Muscle layer of duodenum (tissue), 2 donors: ENCODE results near the gene ICA1.

Experiments
- H3K27ac ChIP-seq: one replicate; pipeline ENCODE4 v1.7.0; 2013; ENCODE audit warnings: mild to moderate bottlenecking, low read length
- H3K27me3 ChIP-seq: one replicate; pipeline ENCODE4 v1.7.0; 2013; ENCODE audit warnings: low read depth, mild to moderate bottlenecking, control low read depth, low read length
- H3K36me3 ChIP-seq, 2 donors: one replicate each; pipeline ENCODE4 v1.7.0; 2013; ENCODE audit warnings: low read length in 2 of 2, control low read depth in 1 of 2, mild to moderate bottlenecking in 1 of 2; ENCODE audit not compliant: insufficient read depth in 2 of 2, control insufficient read depth in 1 of 2
- H3K4me1 ChIP-seq, 2 donors: one replicate each; pipeline ENCODE4 v1.7.0; 2013; ENCODE audit warnings: low read length in 2 of 2, mild to moderate bottlenecking in 2 of 2, control low read depth in 1 of 2, moderate library complexity in 1 of 2; ENCODE audit not compliant: insufficient read depth in 2 of 2, control insufficient read depth in 1 of 2
- H3K4me3 ChIP-seq, 2 donors: one replicate each; pipeline ENCODE4 v1.7.0; 2013; ENCODE audit warnings: low read length in 2 of 2, low read depth in 1 of 2, mild to moderate bottlenecking in 1 of 2
- H3K9me3 ChIP-seq, 2 donors: one replicate each; pipeline ENCODE4 v1.7.0; 2013; ENCODE audit warnings: low read length in 2 of 2, control low read depth in 1 of 2, mild to moderate bottlenecking in 1 of 2; ENCODE audit not compliant: control insufficient read depth in 1 of 2
- donor health status: healthy.

The ICA1 gene

GRCh38 chr7:8135417-8135816 lies 126.5 kb downstream of the ICA1 start:
- no peak overlapping the region for H3K27ac ChIP-seq

GRCh38 chr7:8134089-8134733 lies 127.8 kb downstream of the ICA1 start:
- Histone ChIP-seq H3K36me3 (no peaks in the 10 kb centered on the region), H3K27ac (no peak overlapping the region), H3K4me3 (no peak overlapping the region), H3K4me1 (no peaks in the 10 kb centered on the region), H3K27me3 (no peaks in the 10 kb centered on the region), H3K9me3 (no peaks in the 10 kb centered on the region)

More at GRCh38 chr7:8135417-8135816, 126.5 kb downstream of the ICA1 start:
- Histone ChIP-seq H3K36me3 (no peaks in the 10 kb centered on the region), H3K4me3 (no peak overlapping the region), H3K4me1 (no peaks in the 10 kb centered on the region), H3K27me3 (no peaks in the 10 kb centered on the region), H3K9me3 (no peaks in the 10 kb centered on the region)

GRCh38 chr7:8133188-8133848 lies 128.6 kb downstream of the ICA1 start:
- Histone ChIP-seq H3K27ac (no peak overlapping the region), H3K9me3 (no peaks in the 10 kb centered on the region), H3K36me3 (no peaks in the 10 kb centered on the region), H3K4me1 (no peaks in the 10 kb centered on the region), H3K27me3 (no peaks in the 10 kb centered on the region), H3K4me3 (no peak overlapping the region)

GRCh38 chr7:8131694-8132605 lies 130.0 kb downstream of the ICA1 start:
- Histone ChIP-seq H3K27ac (no peak overlapping the region), H3K9me3 (no peaks in the 10 kb centered on the region), H3K4me1 (no peaks in the 10 kb centered on the region)

GRCh38 chr7:8130663-8131062 lies 131.3 kb downstream of the ICA1 start:
- Histone ChIP-seq H3K27ac (no peak overlapping the region), H3K27me3 (no peaks in the 10 kb centered on the region), H3K4me1 (no peaks in the 10 kb centered on the region), H3K4me3 (no peak overlapping the region), H3K36me3 (no peaks in the 10 kb centered on the region), H3K9me3 (no peaks in the 10 kb centered on the region)

More at GRCh38 chr7:8131694-8132605, 130.0 kb downstream of the ICA1 start:
- no peaks in the 10 kb centered on the region for H3K36me3 ChIP-seq
- H3K27me3 ChIP-seq = no peaks in the 10 kb centered on the region
- H3K4me3 ChIP-seq = no peak overlapping the region

- no peak overlapping the region for H3K27ac ChIP-seq
Measured at GRCh38 chr7:8129318-8129659, 132.7 kb downstream of the ICA1 start.

GRCh38 chr7:8128449-8129317 lies 133.3 kb downstream of the ICA1 start:
- H3K9me3 ChIP-seq = no peaks in the 10 kb centered on the region
- no peak overlapping the region for H3K4me3 ChIP-seq
- H3K36me3 ChIP-seq = no peaks in the 10 kb centered on the region
- no peaks in the 10 kb centered on the region for H3K4me1 ChIP-seq
- H3K27me3 ChIP-seq = no peaks in the 10 kb centered on the region
- no peak overlapping the region for H3K27ac ChIP-seq

More at GRCh38 chr7:8129318-8129659, 132.7 kb downstream of the ICA1 start:
- Histone ChIP-seq H3K4me3 (no peak overlapping the region), H3K9me3 (no peaks in the 10 kb centered on the region), H3K27me3 (no peaks in the 10 kb centered on the region), H3K36me3 (no peaks in the 10 kb centered on the region), H3K4me1 (no peaks in the 10 kb centered on the region)

GRCh38 chr7:8126601-8127167 lies 135.3 kb downstream of the ICA1 start:
- Histone ChIP-seq H3K4me1 (no peaks in the 10 kb centered on the region), H3K27me3 (no peaks in the 10 kb centered on the region), H3K4me3 (no peak overlapping the region), H3K9me3 (no peaks in the 10 kb centered on the region), H3K36me3 (no peaks in the 10 kb centered on the region), H3K27ac (no peak overlapping the region)

- no peak overlapping the region for H3K27ac ChIP-seq
- H3K4me3 ChIP-seq = no peak overlapping the region
- no peaks in the 10 kb centered on the region for H3K27me3 ChIP-seq
- H3K36me3 ChIP-seq = no peaks in the 10 kb centered on the region
- no peaks in the 10 kb centered on the region for H3K9me3 ChIP-seq
- no peaks in the 10 kb centered on the region for H3K4me1 ChIP-seq
Measured at GRCh38 chr7:8125680-8126444, 136.1 kb downstream of the ICA1 start.

GRCh38 chr7:8121243-8121642 lies 140.7 kb downstream of the ICA1 start:
- Histone ChIP-seq H3K27me3 (no peaks in the 10 kb centered on the region), H3K9me3 (no peaks in the 10 kb centered on the region), H3K27ac (no peak overlapping the region), H3K4me3 (no peak overlapping the region), H3K36me3 (no peaks in the 10 kb centered on the region), H3K4me1 (no peaks in the 10 kb centered on the region)
